Chondrocyte (in vitro differentiated cells): Measurements from ENCODE around the gene LITAFD. TPM values are rescaled to one million over a fixed set of nuclear protein-coding genes. Genes with fewer than 3 reads are reported as not detected.
A peak's percentile ranks its signal among the peaks of the same experiment; 100 is the strongest.

Source experiments
- DNase-seq: peaks from one replicate; pipeline ENCODE4 v3.0.0; 2021; ENCODE audit warnings: mixed read lengths, low spot score
- H3K27ac Mint-ChIP-seq: one replicate; pipeline ENCODE4 v1.8.0; 2021; ENCODE audit warnings: mild to moderate bottlenecking, moderate library complexity, mixed read lengths; ENCODE audit not compliant: unreplicated experiment
- H3K27me3 Mint-ChIP-seq: 2 replicates; pipeline ENCODE4 v1.8.0; 2021; ENCODE audit warnings: low read depth, mixed read lengths
- H3K36me3 Mint-ChIP-seq: 2 replicates; pipeline ENCODE4 v1.8.0; 2021; ENCODE audit warnings: low read depth, mixed read lengths
- H3K4me1 Mint-ChIP-seq: 2 replicates; pipeline ENCODE4 v1.8.0; 2021; ENCODE audit warnings: low read depth, mild to moderate bottlenecking, mixed read lengths
- H3K4me3 Mint-ChIP-seq: one replicate; pipeline ENCODE4 v1.8.0; 2021; ENCODE audit warnings: mild to moderate bottlenecking, moderate library complexity, mixed read lengths; ENCODE audit not compliant: unreplicated experiment
- H3K9me3 Mint-ChIP-seq: 2 replicates; pipeline ENCODE4 v1.8.0; 2021; ENCODE audit warnings: low read depth, mixed read lengths
- CTCF ChIP-seq: fragments of 200-600 bp; sonication (generic); IDR thresholded peaks from 2 replicates; pipeline ENCODE4 v1.5.0; 2021; ENCODE audit warnings: antibody characterized with exemption, mild to moderate bottlenecking, moderate library complexity
- total RNA-seq: library from RNA; stranded (reverse); gene quantifications from 3 replicates; pipeline ENCODE4 v1.2.1, GENCODE V29; 2021

LITAFD gene
- total RNA-seq, 1 donor from 2014 or later: not detected

GRCh38 chr16:8899709-8900317 is 17.7 kb downstream of the LITAFD start:
- TF ChIP-seq CTCF: no peak
- H3K27ac Mint-ChIP-seq: no peak overlapping the region
- no peaks in the 10 kb centered on the region for H3K9me3 Mint-ChIP-seq
- peaks cover 49% of the 10 kb centered on the region for H3K36me3 Mint-ChIP-seq
- peak; percentile 41 for DNase-seq
- H3K4me1 Mint-ChIP-seq: no peaks in the 10 kb centered on the region
- H3K27me3 Mint-ChIP-seq: no peaks in the 10 kb centered on the region
- H3K4me3 Mint-ChIP-seq: no peak overlapping the region

- no peak for TF ChIP-seq CTCF
- peaks cover 48% of the 10 kb centered on the region for H3K36me3 Mint-ChIP-seq
- H3K9me3 Mint-ChIP-seq: no peaks in the 10 kb centered on the region
- H3K4me3 Mint-ChIP-seq: no peak overlapping the region
- H3K27me3 Mint-ChIP-seq: no peaks in the 10 kb centered on the region
- H3K27ac Mint-ChIP-seq: no peak overlapping the region
- H3K4me1 Mint-ChIP-seq: no peaks in the 10 kb centered on the region
- DNase-seq: no peak
Observed at GRCh38 chr16:8900343-8900742, 18.2 kb downstream of the LITAFD start.

GRCh38 chr16:8901320-8901861 is 19.2 kb downstream of the LITAFD start:
- Mint-ChIP-seq H3K27me3 (no peaks in the 10 kb centered on the region), H3K9me3 (no peaks in the 10 kb centered on the region), H3K4me3 (no peak overlapping the region), H3K36me3 (peaks cover 49% of the 10 kb centered on the region), H3K27ac (no peak overlapping the region), H3K4me1 (no peaks in the 10 kb centered on the region)
- DNase-seq: no peak
- TF ChIP-seq CTCF: no peak

- H3K27me3 Mint-ChIP-seq: no peaks in the 10 kb centered on the region
- no peak overlapping the region for H3K4me3 Mint-ChIP-seq
- no peak for TF ChIP-seq CTCF
- no peak overlapping the region for H3K27ac Mint-ChIP-seq
- peaks cover 44% of the 10 kb centered on the region for H3K36me3 Mint-ChIP-seq
- no peak for DNase-seq
- H3K9me3 Mint-ChIP-seq: no peaks in the 10 kb centered on the region
- peaks cover 11% of the 10 kb centered on the region for H3K4me1 Mint-ChIP-seq
Observed at GRCh38 chr16:8903004-8903403, 20.9 kb downstream of the LITAFD start.

- no peak overlapping the region for H3K27ac Mint-ChIP-seq
- H3K4me1 Mint-ChIP-seq: peaks cover 11% of the 10 kb centered on the region
- TF ChIP-seq CTCF: no peak
- H3K4me3 Mint-ChIP-seq: no peak overlapping the region
- DNase-seq: peak; percentile 58
- peaks cover 40% of the 10 kb centered on the region for H3K36me3 Mint-ChIP-seq
- no peaks in the 10 kb centered on the region for H3K9me3 Mint-ChIP-seq
- H3K27me3 Mint-ChIP-seq: no peaks in the 10 kb centered on the region
Observed at GRCh38 chr16:8904018-8904430, 21.9 kb downstream of the LITAFD start.
